Adipose tissue (tissue), 3 donors: ENCODE measurements around the gene RNPEPL1. TPM values are rescaled to one million over a fixed set of nuclear protein-coding genes. Genes with fewer than 3 reads are reported as not detected.
A peak's percentile ranks its signal among the peaks of the same experiment; 100 is the strongest.
"Not testable (repeated sequence)": the region's sequence is repeated elsewhere in the genome, so short reads cannot be mapped to it uniquely, and the experiment has no call there.

ENCODE experiments used
- H3K27ac ChIP-seq: one replicate; pipeline ENCODE4 v1.5.1; 2013; ENCODE audit warnings: low read depth, low read length
- WGBS, 3 donors: extraction: QIAGEN DNeasy Blood & Tissue Kit; methylation state at CpG; one replicate each; pipeline ENCODE4 v1.1.7; 2013; 5-methylcytosine and 5-hydroxymethylcytosine counted together
- polyA plus RNA-seq, 3 donors: library from polyadenylated mRNA; stranded (reverse); fragments of 200-250 nt; gene quantifications; one replicate each; pipeline ENCODE4 v1.2.3, GENCODE V29; 2013
- donor health status: healthy with polysubstance abuse.
- donor health status: Bipolar disorder and iron deficiency.
- donor health status: healthy.

Gene RNPEPL1
- polyA plus RNA-seq, 3 donors = 53.8 to 107 (median 72.8) TPM

- WGBS, 3 donors = 96 to 100% (median 98%) methylated on average over 1 of the region's 1 CpG
- no peak overlapping the region for H3K27ac ChIP-seq
Observed at GRCh38 chr2:240532031-240532775, 36.1 kb upstream of the RNPEPL1 start.

- WGBS, 3 donors = 95 to 97% (median 96%) methylated on average over 38 to 43 of the region's 43 CpGs
- no peak overlapping the region for H3K27ac ChIP-seq
Observed at GRCh38 chr2:240538031-240538780, 30.1 kb upstream of the RNPEPL1 start.

GRCh38 chr2:240539101-240539500 is 29.2 kb upstream of the RNPEPL1 start:
- 97 to 99% (median 97%) methylated on average over 17 of the region's 17 CpGs for WGBS, 3 donors
- H3K27ac ChIP-seq = not testable (repeated sequence)

- no peak overlapping the region for H3K27ac ChIP-seq
Observed at GRCh38 chr2:240539906-240540305, 28.4 kb upstream of the RNPEPL1 start.

- H3K27ac ChIP-seq = no peak overlapping the region
- 56 to 96% (median 96%) methylated on average over 4 of the region's 4 CpGs for WGBS, 3 donors
Observed at GRCh38 chr2:240551288-240551687, 17.0 kb upstream of the RNPEPL1 start.

DNA sequence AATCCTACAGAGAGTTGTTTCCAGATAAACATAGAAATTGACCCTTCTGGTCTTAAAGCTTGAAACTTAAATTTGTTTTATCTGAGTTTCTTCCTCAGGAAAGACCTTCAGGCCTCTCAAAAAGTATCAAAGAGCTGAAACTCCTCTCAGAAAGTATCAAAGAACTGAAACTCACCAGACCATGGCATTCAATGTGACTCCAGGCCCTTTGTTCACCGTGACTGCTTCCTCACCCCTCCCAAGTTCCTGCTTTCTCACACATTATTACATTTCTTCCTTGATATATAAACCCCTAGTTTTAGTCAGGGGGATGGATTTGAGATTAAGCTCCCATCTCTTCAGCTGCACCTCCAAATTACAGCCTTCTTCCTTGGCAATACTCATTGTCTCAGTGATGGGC is 16.5 kb upstream of the RNPEPL1 start:
- no peak overlapping the region for H3K27ac ChIP-seq
- WGBS, 3 donors = 30 to 48% (median 46%) methylated on average over 1 of the region's 1 CpG

GRCh38 chr2:240553956-240554480 is 14.3 kb upstream of the RNPEPL1 start:
- H3K27ac ChIP-seq = no peak overlapping the region
- WGBS, 3 donors = 91 to 92% (median 92%) methylated on average over 7 of the region's 7 CpGs

DNA sequence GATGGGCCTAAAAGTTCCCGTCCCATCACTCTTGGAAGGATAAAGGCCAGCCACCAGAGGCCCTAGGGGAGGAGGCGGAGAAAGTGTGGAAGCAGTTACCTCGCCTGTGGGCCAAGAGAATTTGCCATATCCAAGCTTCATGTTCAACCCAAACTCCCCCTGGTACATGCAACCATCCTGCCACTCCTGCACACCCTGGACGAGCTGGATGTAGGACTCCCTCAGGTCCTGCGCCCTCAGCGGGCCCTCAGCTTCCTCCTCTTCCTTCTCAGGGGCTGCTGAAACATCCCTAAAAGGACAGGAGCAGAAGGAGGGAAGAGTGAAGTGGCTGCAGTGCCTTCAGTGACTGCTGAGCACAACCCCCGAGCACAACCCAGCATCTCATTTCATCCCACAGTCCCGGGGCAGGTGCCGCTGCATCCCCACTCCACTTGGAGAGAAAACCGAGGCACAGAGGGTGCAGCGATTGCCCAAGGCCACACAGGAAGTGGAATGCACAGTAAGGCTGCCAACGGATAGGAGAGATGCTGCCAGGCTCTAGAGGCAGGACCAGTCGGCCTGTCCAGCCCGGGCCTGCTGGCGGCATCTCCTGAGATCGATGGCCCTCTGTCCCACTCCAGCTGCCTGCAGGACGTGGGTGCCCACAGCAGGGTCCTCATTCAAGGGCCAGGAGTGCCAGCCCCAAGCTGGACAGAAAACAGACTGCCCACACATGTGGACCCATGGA is 13.4 kb upstream of the RNPEPL1 start:
- no peak overlapping the region for H3K27ac ChIP-seq
- WGBS, 3 donors = 88 to 92% (median 92%) methylated on average over 17 of the region's 17 CpGs

DNA sequence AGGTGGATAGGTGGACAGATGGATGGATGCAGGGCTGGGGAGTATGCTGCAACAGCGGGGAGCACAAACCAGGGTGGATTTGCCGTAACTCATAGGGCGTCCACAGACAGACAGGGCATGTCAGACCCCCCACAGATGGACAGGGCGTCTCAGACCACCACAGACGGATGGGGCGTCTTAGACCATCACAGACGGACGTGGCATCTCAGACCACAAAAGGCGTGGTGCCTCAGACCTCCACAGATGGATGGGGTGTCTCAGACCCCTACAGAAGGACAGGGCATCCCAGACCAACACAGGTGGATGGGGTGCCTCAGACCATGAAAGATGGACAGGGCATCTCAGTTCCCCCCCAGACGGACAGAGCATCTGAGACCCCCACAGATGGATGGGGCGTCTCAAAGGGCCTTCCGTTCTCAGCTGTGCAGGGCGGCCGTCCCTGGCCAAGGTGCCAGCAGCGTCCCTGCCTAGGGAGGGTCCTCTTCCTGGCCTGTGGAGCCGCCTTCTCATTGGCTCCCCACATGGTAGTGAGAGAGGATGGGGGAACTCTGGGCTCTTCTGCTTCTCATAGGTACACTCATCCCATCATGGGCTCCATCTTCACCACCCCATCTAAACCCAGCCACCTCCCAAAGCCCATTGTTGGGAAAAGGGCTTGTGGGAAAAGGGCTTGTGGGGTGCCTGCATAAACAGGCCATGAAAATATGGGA is 12.6 kb upstream of the RNPEPL1 start:
- no peak overlapping the region for H3K27ac ChIP-seq
- WGBS, 3 donors = 93 to 96% (median 95%) methylated on average over 16 of the region's 16 CpGs

- 58 to 65% (median 63%) methylated on average over 9 of the region's 9 CpGs for WGBS, 3 donors
- H3K27ac ChIP-seq = no peak overlapping the region
Observed at GRCh38 chr2:240556553-240557100, 11.7 kb upstream of the RNPEPL1 start.

- no peak overlapping the region for H3K27ac ChIP-seq
- WGBS, 3 donors = 27 to 42% (median 34%) methylated on average over 32 to 51 of the region's 51 CpGs
Observed at GRCh38 chr2:240557101-240557751, 11.1 kb upstream of the RNPEPL1 start.

DNA sequence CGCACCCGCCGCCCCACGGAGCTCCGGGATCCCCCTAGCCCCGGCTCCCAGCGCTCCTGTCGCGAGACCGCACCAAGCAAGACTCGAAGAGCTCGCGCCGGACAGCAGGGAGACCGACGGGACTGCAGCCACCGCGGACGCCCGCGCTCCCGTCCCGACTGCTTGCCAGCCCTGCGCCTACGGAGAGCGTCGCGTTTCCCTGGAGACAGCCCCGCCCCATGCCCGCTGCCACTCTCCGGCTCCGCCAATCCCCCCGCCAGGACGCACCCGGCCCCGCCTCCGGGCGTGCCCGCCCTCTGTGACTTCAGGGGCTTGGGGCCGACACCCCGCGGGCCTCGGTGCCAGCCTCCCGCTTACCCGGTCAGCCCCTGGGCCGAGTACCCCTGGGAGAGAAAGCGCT is 10.5 kb upstream of the RNPEPL1 start, which contains the start of gene ANKMY1:
Gene ANKMY1 (minus strand): TSS at position 181 of the 400 bp plus-strand sequence. CDS start 653 bp downstream, outside the sequence.
- no peak within 1 kb of the TSS for H3K27ac ChIP-seq
- 3 to 5% (median 5%) methylated on average over 46 to 47 of the region's 47 CpGs for WGBS, 3 donors

DNA sequence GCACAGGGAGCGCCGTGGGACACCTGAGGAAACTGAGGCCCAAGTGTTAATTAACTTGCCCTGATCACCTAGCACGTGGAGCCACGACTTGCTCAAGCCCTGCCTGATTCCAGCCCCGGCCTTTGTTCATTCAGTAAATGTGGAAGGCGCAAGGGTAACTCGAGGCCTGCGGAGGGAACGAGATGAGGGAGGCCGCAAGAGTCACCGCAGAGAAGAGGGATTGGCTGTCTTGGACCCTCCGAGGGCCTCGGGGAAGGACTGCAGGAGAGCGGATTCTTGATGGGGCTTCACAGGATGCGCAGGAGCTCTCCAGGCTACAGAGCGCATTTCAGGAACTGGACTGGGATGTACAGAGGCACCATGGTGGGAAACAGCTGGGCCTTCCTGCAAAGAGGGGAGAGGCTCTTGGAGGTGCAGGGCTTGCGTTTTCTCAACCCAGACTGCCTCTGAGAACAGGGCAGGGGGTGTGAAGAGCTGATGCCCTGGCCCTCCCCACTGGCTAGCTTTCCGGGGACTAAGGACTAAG is 10.0 kb upstream of the RNPEPL1 start:
- WGBS, 3 donors = 82 to 84% (median 83%) methylated on average over 18 of the region's 18 CpGs

DNA sequence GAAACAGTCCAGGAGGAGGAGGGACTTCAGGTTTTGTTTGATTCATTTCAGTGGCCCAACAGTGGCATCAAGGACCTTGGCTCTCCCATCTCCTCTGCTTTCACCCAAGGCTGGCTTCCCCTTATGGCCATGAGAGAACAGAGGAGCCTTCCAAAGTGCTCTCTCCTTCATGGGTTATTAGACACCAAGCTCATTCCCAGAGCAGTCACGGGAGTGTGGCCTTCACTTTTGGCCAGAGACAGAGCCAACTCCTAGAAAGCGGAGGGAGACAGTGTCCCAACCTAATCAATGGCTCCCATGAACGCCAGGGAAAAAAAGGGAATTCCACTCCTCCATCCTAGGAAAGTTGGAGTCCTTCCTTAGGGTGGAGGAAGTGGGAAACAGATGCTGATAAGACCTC is 9.0 kb upstream of the RNPEPL1 start:
- H3K27ac ChIP-seq = no peak overlapping the region
- WGBS, 3 donors = 91 to 96% (median 95%) methylated on average over 3 of the region's 3 CpGs

More for the DNA sequence above, 10.0 kb upstream of the RNPEPL1 start:
- no peak overlapping the region for H3K27ac ChIP-seq

DNA sequence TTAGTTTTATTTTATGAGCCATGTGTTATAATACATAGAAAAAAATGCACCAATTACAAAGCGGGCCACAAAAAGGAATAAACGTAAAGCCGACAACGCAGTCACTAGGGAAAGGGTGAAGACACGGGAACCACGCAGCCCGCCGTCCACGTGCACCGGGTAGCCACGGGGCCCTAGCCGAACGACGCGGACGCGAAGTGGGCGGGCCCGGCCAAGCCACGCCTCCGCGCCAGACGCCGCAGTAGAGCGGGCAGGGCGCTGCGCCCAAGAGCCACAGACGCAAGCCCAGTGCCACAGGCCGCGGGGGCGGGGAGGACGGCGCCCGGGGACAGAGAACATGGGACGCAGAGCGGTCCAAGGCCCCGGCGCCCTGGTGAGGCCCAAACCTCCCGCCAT is 8.2 kb upstream of the RNPEPL1 start, which contains the start of gene DUSP28:
Gene DUSP28 (plus strand): TSS at position 274 of the 396 bp plus-strand sequence. CDS start 328 bp downstream, outside the sequence.
- whole genome bisulfite sequencing, 3 donors = 0 to 1% (median 1%) methylated on average over 37 to 39 of the region's 39 CpGs
- H3K27ac ChIP-seq = peak within 1 kb of the TSS; percentile 79

DNA sequence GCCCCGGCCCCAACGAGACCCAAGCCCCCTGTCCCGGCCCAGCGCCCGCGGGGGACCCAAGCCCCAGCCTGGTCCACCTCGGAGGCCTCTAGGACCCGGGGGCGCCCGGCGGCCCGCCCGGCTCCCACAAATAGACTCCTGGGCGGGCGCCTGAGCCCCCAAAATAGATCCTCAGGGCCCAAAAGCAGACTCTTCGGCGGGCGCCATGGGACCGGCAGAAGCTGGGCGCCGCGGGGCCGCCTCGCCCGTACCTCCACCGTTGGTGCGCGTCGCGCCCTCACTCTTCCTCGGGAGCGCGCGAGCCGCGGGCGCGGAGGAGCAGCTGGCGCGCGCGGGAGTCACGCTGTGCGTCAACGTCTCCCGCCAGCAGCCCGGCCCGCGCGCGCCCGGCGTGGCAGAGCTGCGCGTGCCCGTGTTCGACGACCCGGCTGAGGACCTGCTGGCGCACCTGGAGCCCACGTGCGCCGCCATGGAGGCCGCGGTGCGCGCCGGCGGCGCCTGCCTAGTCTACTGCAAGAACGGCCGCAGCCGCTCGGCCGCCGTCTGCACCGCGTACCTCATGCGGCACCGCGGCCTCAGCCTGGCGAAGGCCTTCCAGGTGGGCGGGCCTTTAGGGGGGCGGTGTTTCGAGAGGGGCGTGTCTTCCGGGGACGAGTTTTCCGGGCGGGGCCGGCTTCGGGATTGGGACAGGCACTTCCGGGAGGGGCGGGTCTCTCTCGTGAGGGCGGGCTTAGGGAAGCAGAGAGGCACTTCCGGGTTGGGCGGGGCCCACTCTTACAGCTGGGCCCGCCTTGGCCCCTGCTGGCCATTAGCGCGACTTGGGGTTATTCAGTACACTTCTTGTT is 7.6 kb upstream of the RNPEPL1 start:
- WGBS, 3 donors = 0% methylated on average over 89 to 101 of the region's 101 CpGs

More for the DNA sequence above, 7.6 kb upstream of the RNPEPL1 start:
- H3K27ac ChIP-seq = peak overlapping the region; percentile 79
